Gastroesophageal sphincter (tissue), 4 donors: ENCODE data around the gene RNF157. TPM values are rescaled to one million over a fixed set of nuclear protein-coding genes. Genes with fewer than 3 reads are reported as not detected.

Experiments used
- ATAC-seq: fragments of 150-250 bp; one replicate; pipeline ENCODE4 v1.9.1; 2016; ENCODE audit warnings: mild to moderate bottlenecking, moderate library complexity
- H3K27ac ChIP-seq, 4 donors: fragments of 200-600 bp; sonication (generic) in 3 of 4; 1 replicate in 3 of 4; 2 replicates in 1 of 4; pipeline ENCODE4 v1.5.1; 2016 to 2019
- H3K27me3 ChIP-seq: fragments of 200-600 bp; sonication (generic); one replicate; pipeline ENCODE4 v1.5.1; 2019
- H3K36me3 ChIP-seq, 2 donors: fragments of 200-600 bp; sonication (generic); one replicate each; pipeline ENCODE4 v1.5.1; 2019; ENCODE audit warnings: control low read depth in 1 of 2
- H3K4me1 ChIP-seq, 3 donors: fragments of 200-600 bp; sonication (generic); 1 replicate in 2 of 3; 2 replicates in 1 of 3; pipeline ENCODE4 v1.5.1; 2016 to 2019; ENCODE audit warnings: control low read depth in 2 of 3
- H3K4me3 ChIP-seq, 2 donors: fragments of 200-600 bp; sonication (generic); one replicate each; pipeline ENCODE4 v1.5.1; 2019; ENCODE audit warnings: mild to moderate bottlenecking in 1 of 2, moderate library complexity in 1 of 2
- H3K9me3 ChIP-seq, 3 donors: fragments of 200-600 bp; sonication (generic); one replicate each; pipeline ENCODE4 v1.5.1; 2017 to 2019; ENCODE audit warnings: control low read depth in 2 of 3
- CTCF ChIP-seq, 4 experiments: fragments of 200-600 bp in 2 of 4; fragments of 450-650 bp in 2 of 4; sonication (generic) in 1 of 4; IDR thresholded peaks; one replicate each; pipeline ENCODE4 v1.5.1; 2017 to 2019; ENCODE audit warnings: antibody characterized with exemption in 4 of 4, mild to moderate bottlenecking in 2 of 4, moderate library complexity in 2 of 4
- EP300 ChIP-seq: sonication (generic); formaldehyde crosslinking; IDR thresholded peaks from one replicate; pipeline ENCODE4 v1.6.1; 2017; ENCODE audit warnings: antibody characterized with exemption, mild to moderate bottlenecking
- POLR2A ChIP-seq, 2 donors: fragments of 450-650 bp; IDR thresholded peaks; one replicate each; pipeline ENCODE4 v1.6.1; 2017; ENCODE audit warnings: antibody characterized with exemption in 2 of 2, mild to moderate bottlenecking in 2 of 2, moderate library complexity in 1 of 2
- POLR2AphosphoS5 ChIP-seq: sonication (generic); formaldehyde crosslinking; IDR thresholded peaks from one replicate; pipeline ENCODE4 v1.6.1; 2017; ENCODE audit warnings: antibody characterized with exemption
- WGBS, 2 donors: methylation state at CpG; one replicate each; pipeline ENCODE4 v1.1.5; 2018; ENCODE audit warnings: low coverage in 1 of 2; 5-methylcytosine and 5-hydroxymethylcytosine counted together
- total RNA-seq, 4 donors: library from RNA; depleted of rRNA; stranded (reverse); fragments of >200 nt; gene quantifications; one replicate each; pipeline ENCODE4 v1.1.0, GENCODE V29; 2016

The RNF157 gene
- total RNA-seq, 4 donors from 2014 or later = 2.5 to 8.1 (median 3.3) TPM

- WGBS, 2 donors = 50 to 60% methylated on average over 1 to 2 of the region's 10 CpGs
- TF ChIP-seq CTCF (IDR thresholded peaks at IDR 0.05) (no peak), POLR2A (IDR thresholded peaks at IDR 0.05) (no peak), EP300 (no peak), POLR2AphosphoS5 (no peak)
- H3K27ac ChIP-seq = no peak overlapping the region
- H3K27me3 ChIP-seq = no peaks in the 10 kb centered on the region
- no peaks in the 10 kb centered on the region for H3K9me3 ChIP-seq
- no peaks in the 10 kb centered on the region for H3K36me3 ChIP-seq
- H3K4me3 ChIP-seq = no peak overlapping the region
- ATAC-seq = no peak
- peaks cover 0 to 12% (median 0%) of the 10 kb centered on the region in 3 donors for H3K4me1 ChIP-seq
Measured at GRCh38 chr17:76154936-76155845, 85.1 kb downstream of the RNF157 start.

- Histone ChIP-seq H3K4me3 (no peak overlapping the region), H3K9me3 (no peaks in the 10 kb centered on the region), H3K4me1 (peaks cover 0 to 18% (median 0%) of the 10 kb centered on the region in 3 donors), H3K27ac (no peak overlapping the region), H3K27me3 (no peaks in the 10 kb centered on the region), H3K36me3 (no peaks in the 10 kb centered on the region)
- TF ChIP-seq POLR2AphosphoS5 (no peak), CTCF (IDR thresholded peaks at IDR 0.05) (no peak), POLR2A (IDR thresholded peaks at IDR 0.05) (no peak), EP300 (no peak)
- no peak for ATAC-seq
- 91% methylated on average over 3 of the region's 3 CpGs; no CpG with 5 or more reads in 1 of the 2 donors for WGBS, 2 donors
Measured at GRCh38 chr17:76154292-76154691, 86.0 kb downstream of the RNF157 start.

- Histone ChIP-seq H3K36me3 (no peaks in the 10 kb centered on the region), H3K4me1 (peaks cover 0 to 18% (median 0%) of the 10 kb centered on the region in 3 donors), H3K27ac (no peak overlapping the region)
Measured at GRCh38 chr17:76153640-76154039, 86.7 kb downstream of the RNF157 start.

GRCh38 chr17:76153202-76153601 is 87.1 kb downstream of the RNF157 start:
- Histone ChIP-seq H3K4me1 (peaks cover 0 to 18% (median 0%) of the 10 kb centered on the region in 3 donors), H3K4me3 (no peak overlapping the region), H3K27me3 (no peaks in the 10 kb centered on the region), H3K36me3 (no peaks in the 10 kb centered on the region), H3K27ac (no peak overlapping the region), H3K9me3 (no peaks in the 10 kb centered on the region)
- ATAC-seq = no peak
- no peak for TF ChIP-seq POLR2A (IDR thresholded peaks at IDR 0.05)
- TF ChIP-seq CTCF (IDR thresholded peaks at IDR 0.05) = no peak
- no peak for TF ChIP-seq POLR2AphosphoS5
- TF ChIP-seq EP300 = no peak
- 100% methylated on average over 1 of the region's 9 CpGs; no CpG with 5 or more reads in 1 of the 2 donors for WGBS, 2 donors

More at GRCh38 chr17:76153640-76154039, 86.7 kb downstream of the RNF157 start:
- H3K9me3 ChIP-seq = no peaks in the 10 kb centered on the region
- 33% methylated on average over 1 of the region's 5 CpGs; no CpG with 5 or more reads in 1 of the 2 donors for WGBS, 2 donors
- no peaks in the 10 kb centered on the region for H3K27me3 ChIP-seq
- TF ChIP-seq EP300 (no peak), CTCF (IDR thresholded peaks at IDR 0.05) (peak in 2 of 4 experiments; percentile 32 to 44), POLR2A (IDR thresholded peaks at IDR 0.05) (no peak), POLR2AphosphoS5 (no peak)
- H3K4me3 ChIP-seq = no peak overlapping the region
- no peak for ATAC-seq
